Cortex of kidney (tissue), 1 donor: ENCODE data around the gene ANXA4.
"Not testable (repeated sequence)": the region's sequence is repeated elsewhere in the genome, so short reads cannot be mapped to it uniquely, and the experiment has no call there.

Source experiments
- DNase-seq: peaks from one replicate; lab custom pipeline; 2025; lab: John Stamatoyannopoulos, UW

The ANXA4 gene

GRCh38 chr2:69721022-69721421, 20.9 kb upstream of the ANXA4 start:
- no peak for DNase-seq

- no peak for DNase-seq
These were observed 18.1 kb upstream of the ANXA4 start for GRCh38 chr2:69723791-69724190.

- DNase-seq: no peak
These were observed 17.3 kb upstream of the ANXA4 start for GRCh38 chr2:69724540-69725159.

GRCh38 chr2:69725706-69726360, 16.1 kb upstream of the ANXA4 start:
- no peak for DNase-seq

- DNase-seq: no peak
These were observed 12.7 kb upstream of the ANXA4 start for GRCh38 chr2:69729266-69729665.

- no peak for DNase-seq
These were observed 12.2 kb upstream of the ANXA4 start for GRCh38 chr2:69729781-69730180.

- DNase-seq: no peak
These were observed 10.6 kb upstream of the ANXA4 start for GRCh38 chr2:69731147-69731970.

GRCh38 chr2:69733342-69734034, 8.4 kb upstream of the ANXA4 start:
- no peak for DNase-seq

GRCh38 chr2:69734035-69734611, 7.8 kb upstream of the ANXA4 start:
- DNase-seq: no peak

- no peak for DNase-seq
These were observed 6.9 kb upstream of the ANXA4 start for GRCh38 chr2:69734854-69735544.

- DNase-seq: no peak
These were observed 6.2 kb upstream of the ANXA4 start for GRCh38 chr2:69735686-69736085.

GRCh38 chr2:69738149-69738548, 3.8 kb upstream of the ANXA4 start:
- not testable (repeated sequence) for DNase-seq

GRCh38 chr2:69740502-69740951, 1.4 kb upstream of the ANXA4 start:
- no peak for DNase-seq

GRCh38 chr2:69741229-69741574, 732 bp upstream of the ANXA4 start:
- no peak for DNase-seq

- DNase-seq: no peak
These were observed 503 bp downstream of the ANXA4 start for GRCh38 chr2:69742322-69742952.

- no peak for DNase-seq
These were observed 1.9 kb downstream of the ANXA4 start for GRCh38 chr2:69743847-69744264.

GRCh38 chr2:69744456-69744855, 2.5 kb downstream of the ANXA4 start:
- DNase-seq: no peak

GRCh38 chr2:69745035-69745434, 3.1 kb downstream of the ANXA4 start:
- DNase-seq: no peak

GRCh38 chr2:69750246-69750645, 8.3 kb downstream of the ANXA4 start:
- DNase-seq: no peak

GRCh38 chr2:69753659-69754363, 11.9 kb downstream of the ANXA4 start:
- DNase-seq: no peak
